ENCODE results near the gene PACRGL. TPM values are rescaled to one million over a fixed set of nuclear protein-coding genes. Genes with fewer than 3 reads are reported as not detected.

Gene PACRGL
- 15.9 and 22.7 TPM in 2 replicates for total RNA-seq (2014; rRNA removed; shearing (Covaris generic))

GRCh38 chr4:20700007-20700761, at the start of gene PACRGL:
Gene PACRGL, plus strand, starts transcription at chr4:20700458. Its CDS starts 4,024 bp downstream, at chr4:20704482.
- peak; percentile 94 for DNase-seq (ENCODE audit: low read depth)

DNA sequence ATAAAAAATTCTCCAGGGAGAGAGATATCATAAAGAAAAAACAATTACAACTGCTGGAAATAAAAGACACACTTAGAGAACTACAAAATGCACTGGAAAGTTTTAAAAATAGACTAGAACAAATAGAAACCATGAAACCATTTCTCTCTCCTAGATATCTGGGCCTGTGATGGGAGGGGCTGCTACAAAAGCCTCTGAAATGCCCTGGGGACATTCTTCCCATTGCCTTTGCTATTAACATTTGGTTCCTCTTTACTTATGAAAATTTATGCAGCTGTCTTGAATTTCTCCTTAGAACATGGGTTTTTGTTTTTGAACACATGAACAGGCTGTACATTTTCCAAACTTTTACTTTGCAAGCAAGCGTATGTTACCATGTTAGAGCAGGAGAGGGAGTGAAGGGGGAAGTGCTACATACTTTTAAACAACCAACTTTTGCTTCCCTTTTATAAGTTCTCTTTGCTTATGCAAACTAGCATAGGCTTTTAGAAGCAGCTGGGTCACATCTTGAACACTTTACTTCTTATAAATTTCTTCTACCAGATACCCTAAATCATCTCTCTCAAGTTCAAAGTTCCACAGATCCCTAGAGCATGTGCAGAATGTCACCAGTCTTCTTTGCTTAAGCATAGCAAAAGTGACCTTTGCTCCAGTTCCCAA, 47.9 kb upstream of the PACRGL start:
- DNase-seq (ENCODE audit: low read depth) = peak; percentile 20

DNA sequence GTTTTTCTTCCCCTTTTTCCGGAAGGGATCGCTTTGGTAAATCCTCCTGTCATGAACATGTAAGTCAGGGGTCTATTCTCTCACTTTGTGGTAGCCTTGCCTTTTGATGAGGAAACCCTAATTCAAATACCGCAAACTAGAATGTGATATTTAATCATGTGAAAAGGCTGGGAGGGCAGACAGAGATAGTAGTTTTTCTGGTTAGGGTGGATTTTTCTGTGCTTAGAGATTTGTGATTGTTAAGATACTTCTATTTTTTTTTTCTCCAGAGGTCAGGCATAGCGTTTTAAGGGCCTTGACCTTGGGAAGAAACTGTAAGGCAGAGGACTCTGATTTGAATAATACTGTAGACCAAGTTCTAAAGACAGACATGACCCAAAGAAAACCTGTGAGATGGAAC, 41.8 kb upstream of the PACRGL start:
- DNase-seq (ENCODE audit: low read depth) = no peak

DNA sequence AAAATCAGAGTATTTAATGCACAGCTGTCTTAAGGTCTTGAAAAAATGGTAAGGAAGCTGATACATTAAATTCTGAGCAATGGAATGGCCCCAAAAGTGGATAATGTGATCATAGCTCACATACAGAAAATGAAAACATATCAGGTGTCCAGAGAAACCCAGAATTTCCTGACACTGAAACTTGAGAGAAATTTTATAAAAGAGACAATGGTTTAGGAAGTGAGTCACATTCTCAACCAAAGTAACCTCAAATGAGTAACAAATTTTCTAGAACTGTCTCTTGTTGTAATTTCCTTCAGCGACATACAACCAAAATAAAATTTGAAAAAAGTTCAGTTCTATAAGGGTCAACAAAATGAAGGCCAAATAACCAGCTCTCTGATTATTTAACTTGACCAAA, 37.4 kb upstream of the PACRGL start:
- DNase-seq (ENCODE audit: low read depth) = peak; percentile 57

DNA sequence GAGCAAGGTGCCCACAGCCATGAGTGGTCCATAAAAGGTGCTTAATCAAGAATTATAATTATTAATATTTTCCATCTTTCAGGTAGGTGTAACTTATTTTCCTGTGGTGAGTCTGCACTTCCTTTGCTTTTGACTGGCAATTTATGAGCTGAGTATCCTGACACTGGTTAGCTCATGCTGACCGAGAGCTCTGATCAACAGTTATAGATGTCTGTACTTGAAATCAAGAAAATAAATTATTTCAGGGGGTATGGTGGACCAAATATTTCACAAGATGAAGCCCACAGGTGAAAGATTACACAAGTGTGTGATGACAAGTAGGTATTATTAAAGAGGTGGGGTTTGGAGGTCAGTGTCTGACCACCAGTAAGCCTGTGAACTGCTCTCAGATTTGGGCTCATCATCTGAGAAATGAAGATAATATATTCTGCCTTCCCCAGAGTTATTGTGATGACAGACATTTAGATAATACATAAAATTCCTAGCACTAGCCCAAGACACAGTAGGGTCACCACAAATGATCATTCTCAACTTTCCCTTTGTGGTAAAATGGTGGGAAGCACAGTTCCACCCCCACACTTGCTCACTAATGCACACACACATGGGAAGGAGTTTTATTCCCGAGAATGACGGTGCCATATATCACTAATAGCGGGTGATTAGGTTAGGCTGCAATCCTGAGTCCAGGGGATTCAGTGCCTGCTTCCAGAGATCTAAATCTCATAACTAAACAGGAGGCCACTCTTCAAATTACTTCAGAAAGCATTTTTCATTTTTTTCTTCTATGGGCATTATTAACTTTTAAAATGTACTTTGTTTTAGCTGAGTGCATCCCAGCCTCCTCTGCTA, 34.0 kb upstream of the PACRGL start:
- no peak for DNase-seq (ENCODE audit: low read depth)

- DNase-seq (ENCODE audit: low read depth) = no peak
Measured at GRCh38 chr4:20672262-20672661, 28.0 kb upstream of the PACRGL start.

DNA sequence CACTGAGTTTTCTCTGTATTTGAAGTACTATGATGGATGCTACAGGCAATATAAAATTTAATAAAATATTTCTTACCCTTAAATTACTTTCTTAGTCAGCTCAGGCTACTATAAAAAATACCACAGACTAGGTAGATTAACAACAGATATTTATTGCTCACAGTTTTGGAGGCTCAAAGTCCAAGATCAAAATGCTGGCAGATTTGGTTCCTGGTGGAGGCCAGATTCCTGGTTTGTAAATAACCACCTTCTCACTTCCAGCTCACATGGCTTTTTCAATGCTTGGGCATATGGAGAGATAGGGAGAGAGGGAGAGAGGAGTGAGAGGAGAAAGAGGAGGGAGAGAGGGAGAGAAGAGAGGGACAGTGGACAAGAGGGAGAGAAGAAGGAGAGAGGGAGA, 24.5 kb upstream of the PACRGL start:
- DNase-seq (ENCODE audit: low read depth) = no peak

DNA sequence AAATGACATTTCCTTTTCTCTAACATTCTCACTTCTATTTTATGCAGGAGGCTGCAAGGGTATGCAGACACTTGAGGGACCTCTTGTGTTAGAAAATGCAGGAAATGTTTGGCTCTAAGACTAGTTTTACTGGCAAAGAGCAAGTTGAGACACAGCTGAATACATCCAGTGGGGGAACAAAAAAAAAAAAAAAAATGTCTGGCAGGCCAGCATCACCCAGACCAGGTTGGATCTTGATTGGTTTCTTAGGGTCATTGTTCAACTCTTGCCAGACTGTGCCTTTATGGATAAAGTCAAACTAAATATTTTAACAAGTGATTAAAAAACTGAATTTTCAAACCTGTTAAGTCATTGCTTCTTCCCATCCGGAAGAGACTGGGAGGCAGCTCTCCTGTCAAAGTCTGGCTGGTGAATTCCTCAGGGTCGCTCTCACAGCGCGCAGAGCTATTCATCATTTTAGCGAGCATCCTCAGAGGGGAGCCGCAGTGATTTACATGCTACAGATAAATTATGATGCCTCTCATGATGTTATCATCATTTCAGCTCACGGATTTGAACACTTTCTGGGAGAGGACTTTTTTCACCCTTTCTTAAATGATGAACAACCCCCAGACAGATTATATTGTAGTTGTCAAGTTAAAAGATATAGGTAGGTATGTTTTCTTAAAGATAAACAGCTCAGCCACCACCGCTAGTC, 23.6 kb upstream of the PACRGL start:
- no peak for DNase-seq (ENCODE audit: low read depth)

GRCh38 chr4:20678400-20678799, 21.9 kb upstream of the PACRGL start:
- DNase-seq (ENCODE audit: low read depth) = no peak

DNA sequence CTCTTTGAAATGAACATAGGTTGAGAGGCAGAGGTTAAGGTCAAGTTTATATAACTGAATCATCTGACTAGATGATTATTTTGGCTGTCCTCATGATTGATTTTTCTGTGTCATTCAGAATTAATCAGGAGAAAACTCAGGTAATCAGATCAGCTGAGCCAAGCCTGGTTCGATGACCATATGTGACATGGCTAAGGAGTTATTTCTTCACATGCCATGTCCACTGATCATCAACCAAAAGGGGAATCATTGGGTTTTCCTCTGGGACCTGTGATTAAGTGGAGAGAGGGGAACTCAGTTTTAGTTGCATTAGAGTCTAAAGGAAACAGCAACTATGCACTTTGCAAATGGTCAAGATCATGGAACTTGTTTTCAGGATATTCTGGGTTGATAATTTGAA, 20.3 kb upstream of the PACRGL start:
- DNase-seq (ENCODE audit: low read depth) = no peak

DNA sequence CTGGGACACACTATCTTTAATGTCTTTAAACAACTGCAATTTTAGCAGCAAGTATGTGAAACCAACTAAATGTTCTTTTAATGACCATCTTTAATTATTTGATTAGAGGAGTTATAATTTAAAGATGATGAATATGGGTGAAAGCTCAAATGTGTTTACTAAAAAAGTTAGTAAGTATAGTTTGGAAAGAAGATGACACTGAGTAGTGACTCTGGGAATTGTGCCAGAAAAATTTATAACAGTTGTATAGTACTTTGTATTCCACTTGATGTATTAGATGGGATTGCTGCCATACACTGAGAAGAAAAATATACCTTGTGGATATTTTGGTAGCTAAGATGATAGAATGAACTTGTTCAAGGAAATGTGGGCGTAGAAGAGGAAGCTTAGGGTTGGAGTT, 19.5 kb upstream of the PACRGL start:
- DNase-seq (ENCODE audit: low read depth) = no peak

DNA sequence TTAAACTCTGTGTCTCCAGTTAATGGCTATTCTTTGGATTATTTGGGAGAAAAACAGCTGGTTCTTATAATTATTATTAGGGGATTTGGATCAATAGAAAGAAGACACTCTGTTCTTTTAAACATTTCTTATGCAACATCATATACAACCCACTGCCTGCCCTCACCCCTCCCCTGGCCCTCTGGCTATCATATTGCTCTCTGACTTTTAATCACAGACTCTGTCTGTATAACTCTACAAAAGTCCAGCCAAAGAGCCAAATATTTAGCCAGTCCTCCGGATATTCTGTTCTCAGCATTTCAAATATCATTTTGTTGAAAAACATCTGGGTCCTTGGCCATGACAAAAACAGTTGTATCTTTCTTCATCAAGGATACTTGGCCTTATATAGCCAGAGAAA, 19.0 kb upstream of the PACRGL start:
- no peak for DNase-seq (ENCODE audit: low read depth)

GRCh38 chr4:20682853-20683252, 17.4 kb upstream of the PACRGL start:
- no peak for DNase-seq (ENCODE audit: low read depth)

GRCh38 chr4:20683766-20684165, 16.5 kb upstream of the PACRGL start:
- DNase-seq (ENCODE audit: low read depth) = no peak

GRCh38 chr4:20684852-20685763, 15.2 kb upstream of the PACRGL start:
- DNase-seq (ENCODE audit: low read depth) = peak; percentile 21

DNA sequence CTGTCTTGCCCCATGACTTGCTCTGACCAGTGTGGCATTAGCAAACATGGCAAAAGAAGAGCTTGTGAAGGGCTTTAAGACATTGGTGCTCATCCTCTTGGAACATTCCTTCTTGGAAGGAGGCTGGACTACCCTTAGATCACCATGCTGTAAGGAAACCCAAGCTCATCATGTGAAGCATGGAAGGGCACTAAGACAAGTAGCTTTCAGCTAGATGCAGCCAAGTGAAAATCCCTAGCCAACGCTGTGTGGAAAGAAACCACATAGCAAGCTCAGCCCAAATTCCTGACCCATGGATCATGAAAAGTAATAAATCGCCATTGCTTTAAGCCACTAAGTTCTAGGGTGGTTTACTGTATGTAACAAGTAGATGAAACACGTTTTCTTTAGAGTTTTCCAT, 12.4 kb upstream of the PACRGL start:
- DNase-seq (ENCODE audit: low read depth) = peak; percentile 79

GRCh38 chr4:20696815-20697214, 3.4 kb upstream of the PACRGL start:
- no peak for DNase-seq (ENCODE audit: low read depth)

DNA sequence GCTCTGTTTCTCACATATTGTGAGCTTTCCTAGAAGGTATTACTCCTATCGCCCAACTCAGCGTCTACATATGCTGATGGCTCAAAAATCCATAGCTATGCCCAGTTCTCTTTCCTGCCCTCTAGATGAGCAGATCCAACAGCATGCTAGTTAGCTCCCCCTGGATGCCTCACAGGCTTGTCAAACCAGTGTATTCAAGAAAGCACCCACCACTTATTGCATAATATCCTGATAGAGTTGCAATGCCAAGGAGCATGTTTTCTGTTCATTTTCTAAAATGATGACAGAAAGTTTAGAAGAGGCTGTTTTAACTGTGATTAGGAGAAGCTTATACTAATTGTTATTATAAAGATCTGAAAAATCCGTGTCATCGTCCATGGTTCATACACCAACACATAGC, 1.9 kb upstream of the PACRGL start:
- no peak for DNase-seq (ENCODE audit: low read depth)

- no peak for DNase-seq (ENCODE audit: low read depth)
Measured at GRCh38 chr4:20698820-20699219, 1.4 kb upstream of the PACRGL start.

DNA sequence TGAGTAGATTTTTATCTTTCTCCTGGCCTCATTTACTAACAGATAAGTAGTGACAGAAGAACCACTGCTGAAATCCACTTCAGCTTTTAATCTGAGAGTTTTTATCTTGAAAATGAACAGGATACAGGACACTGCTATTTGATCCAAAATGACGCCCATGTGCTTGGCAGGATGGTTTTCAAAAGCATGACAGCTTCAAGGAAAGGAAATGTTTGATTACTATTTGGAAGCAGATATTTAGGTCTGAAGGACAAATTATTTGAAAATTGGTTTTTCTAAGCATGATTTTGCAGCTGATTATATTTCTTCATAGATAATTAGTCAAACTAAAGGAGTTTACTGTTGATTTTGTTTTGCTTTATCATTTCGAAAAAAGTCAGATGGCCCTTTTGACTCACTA, 11.1 kb downstream of the PACRGL start:
- no peak for DNase-seq (ENCODE audit: low read depth)

GRCh38 chr4:20723019-20723418, 22.8 kb downstream of the PACRGL start:
- peak; percentile 33 for DNase-seq (ENCODE audit: low read depth)
